CD4-positive, alpha-beta T cell (primary cell): ENCODE results near the gene UGT1A9. TPM values are rescaled to one million over a fixed set of nuclear protein-coding genes. Genes with fewer than 3 reads are reported as not detected.
"Not testable (repeated sequence)": the region's sequence is repeated elsewhere in the genome, so short reads cannot be mapped to it uniquely, and the experiment has no call there.

Source experiments
- ATAC-seq: fragments of 200-7000 bp; cut with Tn5 transposase; one replicate; pipeline ENCODE4 v1.10.0; 2022; ENCODE audit warnings: mild to moderate bottlenecking; ENCODE audit not compliant: poor library complexity
- CTCF ChIA-PET: fragments of 350-600 bp; sonication (Branson Sonifier 250); formaldehyde crosslinking; loops from one replicate; lab custom pipeline; 2021; ENCODE audit warnings: antibody characterized with exemption, inconsistent platforms; lab: Charles Lee
- POLR2A ChIA-PET: fragments of 350-600 bp; sonication (Branson Sonifier 250); formaldehyde crosslinking; loops from one replicate; lab custom pipeline; 2021; ENCODE audit warnings: antibody characterized with exemption, inconsistent platforms; lab: Charles Lee
- DNase-seq, 14 experiments: peaks; one replicate each; pipeline ENCODE4 v3.0.0-alpha.2; 2013 to 2020; ENCODE audit warnings: mixed read lengths in 2 of 14
- H3K27ac ChIP-seq, 2 donors: one replicate each; pipeline versions ENCODE4 v1.5.1 to v1.7.0; 2013; ENCODE audit warnings: low read length in 2 of 2, low read depth in 1 of 2, mild to moderate bottlenecking in 1 of 2
- H3K27me3 ChIP-seq, 2 experiments: 1 replicate in 1 of 2; 2 replicates in 1 of 2; pipeline versions ENCODE4 v1.6.1 to v1.7.0; 2013; ENCODE audit warnings: low read length in 2 of 2, control low read depth in 1 of 2, mild to moderate bottlenecking in 1 of 2, moderate library complexity in 1 of 2; ENCODE audit not compliant: insufficient read depth in 2 of 2, control insufficient read depth in 1 of 2
- H3K36me3 ChIP-seq: one replicate; pipeline ENCODE4 v1.6.1; 2013; ENCODE audit warnings: low read length, control low read depth; ENCODE audit not compliant: insufficient read depth
- H3K4me1 ChIP-seq: one replicate; pipeline ENCODE4 v1.6.1; 2013; ENCODE audit warnings: low read length, control low read depth; ENCODE audit not compliant: insufficient read depth
- H3K4me3 ChIP-seq: one replicate; pipeline ENCODE4 v1.5.1; 2013; ENCODE audit warnings: mild to moderate bottlenecking, low read length, moderate library complexity
- H3K9me3 ChIP-seq, 2 experiments: 1 replicate in 1 of 2; 2 replicates in 1 of 2; pipeline versions ENCODE4 v1.6.1 to v1.7.0; 2013; ENCODE audit warnings: low read length in 2 of 2, mild to moderate bottlenecking in 2 of 2, control low read depth in 1 of 2, moderate library complexity in 1 of 2; ENCODE audit not compliant: control insufficient read depth in 1 of 2, insufficient read depth in 1 of 2
- H3K27ac Mint-ChIP-seq: one replicate; pipeline ENCODE4 v1.8.0; 2020; ENCODE audit warnings: mixed read lengths
- H3K27me3 Mint-ChIP-seq: one replicate; pipeline ENCODE4 v1.8.0; 2021; ENCODE audit warnings: mixed read lengths
- H3K36me3 Mint-ChIP-seq: one replicate; pipeline ENCODE4 v1.8.0; 2021; ENCODE audit warnings: low read depth, mixed read lengths
- H3K4me1 Mint-ChIP-seq: one replicate; pipeline ENCODE4 v1.8.0; 2021; ENCODE audit warnings: low read depth, mixed read lengths
- H3K4me3 Mint-ChIP-seq: one replicate; pipeline ENCODE4 v1.8.0; 2020; ENCODE audit warnings: mild to moderate bottlenecking, mixed read lengths
- H3K9me3 Mint-ChIP-seq: one replicate; pipeline ENCODE4 v1.8.0; 2020; ENCODE audit warnings: mixed read lengths
- CTCF ChIP-seq: fragments of 200-600 bp; IDR thresholded peaks from one replicate; pipeline ENCODE4 v1.8.0; 2022; ENCODE audit warnings: antibody characterized with exemption, mild to moderate bottlenecking
- intact Hi-C, 2 experiments: fragments of 100-400 bp; cut with DNase I in 1 of 2; cut with micrococcal nuclease in 1 of 2; formaldehyde crosslinking; loops; one replicate each; pipeline versions ENCODE4 v1.15.1 to v1.9.0; 2023 to 2025; cut with DNase I, micrococcal nuclease
- total RNA-seq, 174 experiments: library from RNA in 2 of 174; stranded (reverse) in 2 of 174; gene quantifications; one replicate each; pipeline ENCODE4 v1.2.3 and lab custom pipeline; 2021 to 2026

Gene UGT1A9
- total RNA-seq, 2 experiments from 2014 or later: not detected

- CTCF ChIA-PET: no interaction called here
- Histone ChIP-seq H3K36me3 (no peaks in the 10 kb centered on the region), H3K9me3 (peaks cover 3 to 4% of the 10 kb centered on the region in 2 experiments), H3K4me1 (no peaks in the 10 kb centered on the region), H3K27ac (no peak overlapping the region), H3K27me3 (peaks cover 0 to 4% of the 10 kb centered on the region in 2 experiments), H3K4me3 (no peak overlapping the region)
- H3K4me1 Mint-ChIP-seq: no peaks in the 10 kb centered on the region
- no peaks in the 10 kb centered on the region for H3K36me3 Mint-ChIP-seq
- peaks cover 3% of the 10 kb centered on the region for H3K9me3 Mint-ChIP-seq
- POLR2A ChIA-PET: no interaction called here
- ATAC-seq (no peak), DNase-seq (no peak)
- H3K4me3 Mint-ChIP-seq: no peak overlapping the region
- intact Hi-C loops: no loop called here
- no peak for TF ChIP-seq CTCF
- H3K27ac Mint-ChIP-seq: no peak overlapping the region
- H3K27me3 Mint-ChIP-seq: peaks cover 13% of the 10 kb centered on the region
Observed at GRCh38 chr2:233700028-233700635, 28.4 kb downstream of the UGT1A9 start.

- H3K4me3 ChIP-seq: not testable (repeated sequence)
Observed at GRCh38 chr2:233700842-233701241, 29.1 kb downstream of the UGT1A9 start.

GRCh38 chr2:233702238-233702637 lies 30.5 kb downstream of the UGT1A9 start:
- Mint-ChIP-seq H3K36me3 (no peaks in the 10 kb centered on the region), H3K27ac (no peak overlapping the region), H3K4me3 (no peak overlapping the region), H3K4me1 (no peaks in the 10 kb centered on the region), H3K9me3 (peaks cover 3% of the 10 kb centered on the region), H3K27me3 (peaks cover 20% of the 10 kb centered on the region)
- H3K27me3 ChIP-seq: peaks cover 0 to 4% of the 10 kb centered on the region in 2 experiments
- ChIA-PET CTCF (no interaction called here), POLR2A (no interaction called here)
- ATAC-seq (no peak), DNase-seq (no peak)
- no peaks in the 10 kb centered on the region for H3K4me1 ChIP-seq
- H3K4me3 ChIP-seq: no peak overlapping the region
- no peak overlapping the region for H3K27ac ChIP-seq
- H3K36me3 ChIP-seq: no peaks in the 10 kb centered on the region
- peaks cover 3 to 4% of the 10 kb centered on the region in 2 experiments for H3K9me3 ChIP-seq
- intact Hi-C loops: no loop called here
- no peak for TF ChIP-seq CTCF

More at GRCh38 chr2:233700842-233701241, 29.1 kb downstream of the UGT1A9 start:
- H3K27me3 Mint-ChIP-seq: peaks cover 17% of the 10 kb centered on the region
- H3K4me1 ChIP-seq, CTCF ChIA-PET, H3K36me3 Mint-ChIP-seq, POLR2A ChIA-PET, H3K27me3 ChIP-seq, intact Hi-C loops, H3K36me3 ChIP-seq, ATAC-seq, H3K4me1 Mint-ChIP-seq, DNase-seq, H3K27ac ChIP-seq, H3K4me3 Mint-ChIP-seq, H3K9me3 ChIP-seq, H3K27ac Mint-ChIP-seq, H3K9me3 Mint-ChIP-seq: not testable (repeated sequence)
